ENCODE data around the gene CD63.

Gene CD63

DNA sequence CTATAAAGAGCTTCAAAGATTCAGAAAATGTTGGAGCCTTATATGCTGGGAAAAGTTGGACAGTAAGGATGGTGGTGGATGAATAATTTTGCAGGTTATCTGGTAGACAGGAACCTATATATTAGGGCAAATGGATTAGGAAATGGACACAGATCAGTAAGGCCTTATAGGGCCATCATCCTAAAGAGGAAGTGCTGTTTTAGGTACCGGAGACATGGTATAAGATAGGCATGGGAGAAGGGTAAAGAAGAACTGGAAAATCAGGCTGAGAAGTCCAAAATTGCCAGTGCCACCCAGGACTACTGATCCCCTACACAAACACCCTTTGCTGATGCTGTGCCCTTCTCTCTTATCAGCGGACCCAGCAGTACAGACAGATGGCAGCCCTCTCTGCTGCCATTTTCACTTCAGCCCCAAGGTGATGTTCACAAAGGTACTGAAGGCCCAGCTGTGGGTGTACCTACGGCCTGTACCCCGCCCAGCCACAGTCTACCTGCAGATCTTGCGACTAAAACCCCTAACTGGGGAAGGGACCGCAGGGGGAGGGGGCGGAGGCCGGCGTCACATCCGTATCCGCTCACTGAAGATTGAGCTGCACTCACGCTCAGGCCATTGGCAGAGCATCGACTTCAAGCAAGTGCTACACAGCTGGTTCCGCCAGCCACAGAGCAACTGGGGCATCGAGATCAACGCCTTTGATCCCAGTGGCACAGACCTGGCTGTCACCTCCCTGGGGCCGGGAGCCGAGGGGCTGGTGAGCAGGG, 19.6 kb upstream of the CD63 start:
- Histone ChIP-seq H3K4me2 (ENCODE audit: low read depth, low read length, poor library complexity, severe bottlenecking) (no peak overlapping the region), H4K20me1 (ENCODE audit: low read depth, low read length) (no peaks in the 10 kb centered on the region), H3K9me2 (replicated peaks; ENCODE audit: insufficient read depth, low read length) (no peaks in the 10 kb centered on the region), H3K79me2 (ENCODE audit: insufficient read depth, low read length) (no peaks in the 10 kb centered on the region), H3K36me3 (ENCODE audit: low read length) (no peaks in the 10 kb centered on the region), H3K9me3 (ENCODE audit: insufficient read depth, low read length) (no peaks in the 10 kb centered on the region), H2AFZ (ENCODE audit: low read depth, low read length, severe bottlenecking) (no peak overlapping the region), H3K4me3 (ENCODE audit: insufficient read depth, low read length, poor library complexity, severe bottlenecking) (no peak overlapping the region), H3K9ac (ENCODE audit: low read length) (no peak overlapping the region), H3F3A (ENCODE audit: insufficient read depth) (peaks cover 6% of the 10 kb centered on the region; the same call in 1 of the 2 replicates), H3K27ac (ENCODE audit: low read depth, low read length) (no peak overlapping the region), H3K27me3 (ENCODE audit: low read length) (no peaks in the 10 kb centered on the region)
- no peak for TF ChIP-seq EZH2phosphoT487 (conservative IDR thresholded peaks at IDR 0.05; ENCODE audit: low read length)
- TF ChIP-seq CTCF (IDR thresholded peaks at IDR 0.05; ENCODE audit: insufficient read depth, low read length, poor library complexity, severe bottlenecking), result no peak

DNA sequence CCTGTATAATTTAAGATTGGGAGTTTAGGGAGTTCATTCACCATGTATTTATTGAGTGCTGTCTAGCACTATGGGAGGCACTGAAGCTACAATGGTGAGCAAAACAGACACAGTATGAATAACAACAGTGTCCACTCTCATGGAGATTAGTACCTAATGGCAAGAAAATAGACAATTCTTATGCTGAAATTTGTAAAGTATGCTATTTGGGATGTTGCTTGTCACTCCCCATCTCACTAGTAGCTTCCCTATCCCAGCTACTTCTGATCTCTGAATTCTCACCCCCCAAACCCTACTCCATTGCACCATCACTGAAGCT, 18.1 kb upstream of the CD63 start:
- no peak overlapping the region for H3K9ac ChIP-seq (ENCODE audit: low read length)
- no peak overlapping the region for H3K4me2 ChIP-seq (ENCODE audit: low read depth, low read length, poor library complexity, severe bottlenecking)
- H3F3A ChIP-seq (ENCODE audit: insufficient read depth), result peaks cover 6% of the 10 kb centered on the region; the same call in 1 of the 2 replicates
- no peak overlapping the region for H3K27ac ChIP-seq (ENCODE audit: low read depth, low read length)
- H3K9me2 ChIP-seq (replicated peaks; ENCODE audit: insufficient read depth, low read length), result no peaks in the 10 kb centered on the region
- H3K4me3 ChIP-seq (ENCODE audit: insufficient read depth, low read length, poor library complexity, severe bottlenecking), result no peak overlapping the region
- TF ChIP-seq EZH2phosphoT487 (conservative IDR thresholded peaks at IDR 0.05; ENCODE audit: low read length) (no peak), CTCF (IDR thresholded peaks at IDR 0.05; ENCODE audit: insufficient read depth, low read length, poor library complexity, severe bottlenecking) (no peak)
- no peaks in the 10 kb centered on the region for H3K27me3 ChIP-seq (ENCODE audit: low read length)
- no peaks in the 10 kb centered on the region for H3K9me3 ChIP-seq (ENCODE audit: insufficient read depth, low read length)
- no peak overlapping the region for H2AFZ ChIP-seq (ENCODE audit: low read depth, low read length, severe bottlenecking)
- H3K79me2 ChIP-seq (ENCODE audit: insufficient read depth, low read length), result no peaks in the 10 kb centered on the region
- H4K20me1 ChIP-seq (ENCODE audit: low read depth, low read length), result no peaks in the 10 kb centered on the region
- no peaks in the 10 kb centered on the region for H3K36me3 ChIP-seq (ENCODE audit: low read length)

DNA sequence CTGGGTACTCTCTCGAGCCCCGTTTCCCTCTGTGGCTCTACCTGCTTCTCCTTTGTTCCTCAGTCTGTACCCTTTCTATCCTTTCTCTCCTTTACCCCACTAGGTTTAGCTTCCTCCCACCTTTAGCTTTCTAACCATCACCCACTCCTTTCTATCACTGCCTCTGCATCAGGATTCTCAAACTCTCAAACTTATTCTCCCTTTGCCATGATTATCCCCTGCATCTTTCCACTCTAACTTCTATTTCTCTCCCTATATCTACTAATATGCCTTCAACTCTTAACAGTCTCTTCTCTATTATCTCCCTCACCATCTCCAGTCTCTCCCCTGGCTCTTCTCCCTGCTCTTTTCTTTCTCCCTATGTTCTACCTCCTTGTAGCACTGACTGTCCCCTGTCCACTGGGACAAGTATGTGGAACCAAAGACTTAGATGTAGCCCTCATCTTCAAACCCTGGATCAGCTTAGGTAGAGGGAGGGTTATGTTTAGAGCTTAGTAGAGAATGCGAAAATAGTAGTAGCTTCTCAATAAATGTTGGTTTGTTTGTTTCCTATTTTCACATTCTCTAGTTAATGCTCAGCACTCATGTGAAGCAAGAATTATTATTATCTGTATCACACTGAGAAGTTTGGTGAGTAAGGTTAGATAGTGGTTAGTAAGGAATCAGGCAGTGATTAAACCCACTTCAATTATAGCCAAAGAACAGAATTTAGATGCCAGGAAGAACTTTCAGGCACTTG, 17.5 kb upstream of the CD63 start:
- Histone ChIP-seq H3K27ac (ENCODE audit: low read depth, low read length) (no peak overlapping the region), H3K9me2 (replicated peaks; ENCODE audit: insufficient read depth, low read length) (no peaks in the 10 kb centered on the region), H3K36me3 (ENCODE audit: low read length) (no peaks in the 10 kb centered on the region)

More for the DNA sequence above, 17.5 kb upstream of the CD63 start:
- Histone ChIP-seq H3F3A (ENCODE audit: insufficient read depth) (peaks cover 6% of the 10 kb centered on the region; the same call in 1 of the 2 replicates), H3K9me3 (ENCODE audit: insufficient read depth, low read length) (no peaks in the 10 kb centered on the region), H3K4me2 (ENCODE audit: low read depth, low read length, poor library complexity, severe bottlenecking) (no peak overlapping the region), H3K9ac (ENCODE audit: low read length) (no peak overlapping the region), H2AFZ (ENCODE audit: low read depth, low read length, severe bottlenecking) (no peak overlapping the region), H3K79me2 (ENCODE audit: insufficient read depth, low read length) (no peaks in the 10 kb centered on the region), H4K20me1 (ENCODE audit: low read depth, low read length) (no peaks in the 10 kb centered on the region), H3K4me3 (ENCODE audit: insufficient read depth, low read length, poor library complexity, severe bottlenecking) (no peak overlapping the region), H3K27me3 (ENCODE audit: low read length) (no peaks in the 10 kb centered on the region)
- no peak for TF ChIP-seq EZH2phosphoT487 (conservative IDR thresholded peaks at IDR 0.05; ENCODE audit: low read length)
- TF ChIP-seq CTCF (IDR thresholded peaks at IDR 0.05; ENCODE audit: insufficient read depth, low read length, poor library complexity, severe bottlenecking), result no peak

All from SU-DHL-6 (cell line).